ENCODE results near the gene SLC25A14.
A peak's percentile ranks its signal among the peaks of the same experiment; 100 is the strongest.
"Not testable (repeated sequence)": the region's sequence is repeated elsewhere in the genome, so short reads cannot be mapped to it uniquely, and the experiment has no call there.

The SLC25A14 gene, protein sequence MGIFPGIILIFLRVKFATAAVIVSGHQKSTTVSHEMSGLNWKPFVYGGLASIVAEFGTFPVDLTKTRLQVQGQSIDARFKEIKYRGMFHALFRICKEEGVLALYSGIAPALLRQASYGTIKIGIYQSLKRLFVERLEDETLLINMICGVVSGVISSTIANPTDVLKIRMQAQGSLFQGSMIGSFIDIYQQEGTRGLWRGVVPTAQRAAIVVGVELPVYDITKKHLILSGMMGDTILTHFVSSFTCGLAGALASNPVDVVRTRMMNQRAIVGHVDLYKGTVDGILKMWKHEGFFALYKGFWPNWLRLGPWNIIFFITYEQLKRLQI

DNA sequence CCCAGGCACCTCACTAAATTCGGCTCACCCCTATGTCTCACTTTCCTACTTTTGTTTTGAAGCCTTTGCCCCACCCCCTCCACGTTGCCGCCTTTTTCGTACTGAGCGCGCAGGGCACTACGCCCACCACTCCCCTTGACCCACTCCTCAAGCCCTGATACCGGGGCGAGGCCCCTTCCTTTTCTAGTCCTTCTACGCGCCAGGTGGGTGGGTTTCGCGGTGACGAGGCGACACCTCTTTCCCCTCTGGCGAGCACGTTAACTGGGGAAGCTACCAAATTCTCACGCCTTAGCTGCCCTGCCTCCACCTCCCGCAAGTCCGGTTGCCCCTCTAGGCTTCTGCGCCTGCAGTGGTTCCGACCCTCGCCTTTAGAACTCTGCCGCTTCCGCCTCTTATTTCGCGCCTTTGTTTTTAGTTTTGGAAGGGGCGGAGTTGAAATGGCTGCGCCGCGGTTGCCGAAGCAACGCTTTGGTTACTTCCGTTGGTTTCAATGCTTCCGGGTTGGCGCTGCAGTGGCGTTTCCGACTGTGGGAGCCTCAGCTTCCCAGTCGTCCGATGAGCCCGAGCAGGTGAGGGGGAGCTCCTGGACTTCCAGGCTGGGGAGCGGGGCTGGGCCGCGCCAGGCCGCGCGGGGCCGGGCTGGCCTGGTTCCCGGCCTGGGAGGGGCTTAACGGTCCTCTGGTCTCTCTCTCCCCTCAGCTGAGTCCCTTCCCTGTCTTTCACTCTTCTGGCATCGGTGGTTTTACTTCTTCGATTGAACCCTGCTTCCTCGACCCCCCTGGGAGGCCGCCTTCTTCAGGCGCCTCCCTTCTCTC, at the start of gene SLC25A14:
TSS of gene SLC25A14 (plus strand) at position 512 of the 815 bp plus-strand sequence. CDS start 360 bp downstream, outside the sequence.
- DNase-seq: peak; percentile 69

DNA sequence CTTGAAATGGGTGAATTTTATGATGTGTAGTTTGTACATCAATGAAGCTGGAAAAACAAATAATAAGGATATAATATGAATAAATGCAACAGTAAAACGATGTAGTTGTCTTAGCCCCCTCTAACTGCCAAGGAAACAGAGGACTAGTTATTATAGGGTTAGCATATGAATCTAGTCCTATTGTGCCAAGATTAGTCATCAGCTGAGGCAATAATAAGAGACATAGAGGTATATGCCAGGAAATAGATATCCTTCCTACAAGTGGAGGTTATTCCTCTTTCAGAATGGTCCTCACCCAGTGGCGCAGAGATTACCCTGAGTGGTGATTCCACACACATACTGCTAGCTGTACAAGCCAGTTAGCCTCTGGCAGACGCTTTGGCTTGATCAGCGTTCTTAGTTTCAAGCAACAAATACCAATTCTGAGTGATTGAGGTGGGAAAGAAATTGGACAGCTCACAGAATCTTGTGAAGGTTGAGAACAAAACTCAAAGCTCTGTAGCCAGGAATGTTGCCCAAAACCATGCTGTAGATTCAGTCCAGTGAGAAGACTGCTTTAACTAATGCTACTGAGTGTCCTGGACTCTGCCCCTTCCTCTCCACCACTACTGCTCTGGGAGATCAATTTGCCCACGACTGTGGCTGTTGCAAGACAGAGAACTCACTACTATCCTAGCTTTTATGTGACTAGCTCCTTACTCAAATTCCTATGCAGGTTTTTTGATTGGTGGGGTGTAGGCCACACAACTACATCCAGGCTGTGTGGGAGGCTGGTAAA, 44.0 kb upstream of the SLC25A14 start:
- no peak for DNase-seq

DNA sequence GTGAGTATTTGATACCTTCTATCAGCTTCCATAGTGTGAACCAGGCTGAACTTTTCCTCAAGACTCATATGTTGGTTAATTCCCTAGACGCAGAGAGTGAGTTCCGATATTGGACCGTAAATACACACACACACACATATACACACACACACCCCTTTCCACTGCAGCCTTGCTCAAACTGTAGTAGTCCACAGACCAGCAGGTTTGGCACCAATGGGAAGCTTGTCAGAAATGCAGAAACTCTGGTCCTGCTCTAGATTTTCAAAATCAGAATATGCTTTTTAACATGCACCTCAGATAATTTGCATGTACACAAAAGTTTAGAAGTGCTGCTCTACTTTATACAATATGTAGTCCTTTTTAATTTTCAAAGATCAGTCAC, 43.4 kb upstream of the SLC25A14 start:
- DNase-seq: no peak

DNA sequence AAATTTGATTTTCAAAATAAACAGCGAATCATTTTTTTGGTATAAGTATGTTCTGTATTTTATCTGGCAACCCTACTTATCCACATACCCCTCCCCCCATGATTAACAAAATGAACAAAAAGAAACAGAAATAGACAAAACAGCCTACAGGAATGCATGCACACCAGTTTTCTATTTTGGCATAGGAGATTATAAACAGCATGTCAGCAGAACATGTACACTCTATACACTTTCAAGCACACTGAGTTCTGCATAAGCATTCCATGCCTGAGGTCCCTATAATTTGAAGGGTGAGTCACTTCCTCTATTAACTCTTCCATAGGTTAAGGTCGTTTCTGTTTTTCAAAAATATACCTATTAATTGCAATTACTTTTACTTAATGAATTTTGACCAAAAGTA, 43.0 kb upstream of the SLC25A14 start:
- DNase-seq: no peak

DNA sequence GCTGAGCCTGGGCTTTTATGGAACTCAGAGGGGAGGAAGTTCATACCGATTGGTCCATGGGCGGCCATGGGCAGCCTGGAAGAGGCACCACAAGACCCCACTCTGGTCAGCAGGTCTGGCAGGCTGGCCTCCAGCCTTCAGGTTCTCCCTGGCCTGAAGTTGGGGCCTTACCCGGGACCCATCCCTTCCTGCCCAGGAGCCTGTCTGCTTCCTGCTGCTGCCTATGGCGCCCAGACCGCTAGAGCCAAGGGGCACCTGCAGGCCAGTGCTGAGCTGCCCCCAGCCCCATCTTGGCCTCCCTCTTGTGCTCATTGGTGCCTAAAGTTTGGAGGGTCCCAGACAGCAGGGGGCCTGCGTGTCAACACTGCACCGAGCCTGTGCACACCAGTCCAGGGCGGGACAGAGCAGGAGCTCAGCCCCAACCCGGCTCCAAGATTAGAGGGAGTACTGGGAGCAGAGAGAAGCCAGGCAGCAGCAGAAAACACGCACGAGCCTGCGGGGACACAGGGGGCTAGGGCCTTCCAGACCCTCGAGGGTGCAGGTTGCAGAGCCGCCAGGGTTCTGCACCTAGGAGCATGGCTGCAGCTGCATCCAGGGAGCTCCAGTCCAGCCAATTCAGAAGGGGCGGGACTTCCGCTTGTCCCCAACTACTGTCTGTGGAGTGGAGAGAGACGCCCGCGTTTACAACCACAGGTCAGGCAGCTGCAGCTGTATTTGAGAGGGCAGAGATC, 40.3 kb upstream of the SLC25A14 start:
- no peak for DNase-seq

DNA sequence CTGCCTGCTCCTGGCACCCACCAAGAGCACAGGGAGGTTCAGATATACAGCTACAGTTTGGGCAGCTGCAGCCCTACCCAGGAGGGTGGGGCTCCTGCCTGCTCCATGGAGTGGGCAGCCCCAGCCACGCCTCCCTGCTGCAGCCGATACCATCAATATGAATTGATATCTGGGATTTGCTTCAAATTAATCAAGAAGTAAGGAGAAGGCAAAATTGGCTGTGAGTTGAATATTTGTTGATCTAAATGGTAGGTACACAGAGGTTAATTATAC, 39.8 kb upstream of the SLC25A14 start:
- DNase-seq: no peak

DNA sequence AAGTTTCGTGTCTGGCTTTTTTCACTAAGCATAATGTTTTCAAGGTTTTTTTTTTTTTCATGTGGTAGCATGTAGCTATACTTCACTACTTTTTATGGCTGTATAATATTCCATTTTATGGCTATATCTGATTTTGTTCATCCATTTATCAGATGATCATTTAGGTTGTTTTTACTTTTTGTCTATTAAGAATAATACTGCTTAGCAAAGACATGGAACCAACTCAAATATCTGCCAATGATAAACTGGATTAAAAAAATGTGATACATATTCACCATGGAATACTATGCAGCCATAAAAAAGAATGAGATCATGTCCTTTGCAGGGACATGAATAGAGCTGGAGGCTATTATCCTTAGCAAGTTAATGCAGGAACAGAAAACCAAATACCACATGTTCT, 38.3 kb upstream of the SLC25A14 start:
- DNase-seq: no peak

DNA sequence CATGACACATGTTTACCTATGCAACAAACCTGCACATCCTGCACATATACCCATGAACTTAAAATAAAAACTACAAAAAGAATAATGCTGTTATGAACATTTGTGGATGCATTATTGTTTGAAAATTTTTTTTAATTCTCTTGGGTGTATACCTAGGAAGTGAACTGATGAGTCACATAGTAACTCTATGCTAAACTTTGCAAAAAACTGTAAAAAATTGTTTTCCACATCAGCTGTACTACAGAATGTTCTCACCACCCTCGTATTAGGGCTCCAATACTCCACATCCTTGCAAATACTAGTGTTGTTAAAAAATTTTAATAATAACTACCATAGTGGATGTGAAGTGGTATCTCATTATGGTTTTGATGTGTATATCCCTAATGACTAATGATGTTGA, 37.7 kb upstream of the SLC25A14 start:
- no peak for DNase-seq

DNA sequence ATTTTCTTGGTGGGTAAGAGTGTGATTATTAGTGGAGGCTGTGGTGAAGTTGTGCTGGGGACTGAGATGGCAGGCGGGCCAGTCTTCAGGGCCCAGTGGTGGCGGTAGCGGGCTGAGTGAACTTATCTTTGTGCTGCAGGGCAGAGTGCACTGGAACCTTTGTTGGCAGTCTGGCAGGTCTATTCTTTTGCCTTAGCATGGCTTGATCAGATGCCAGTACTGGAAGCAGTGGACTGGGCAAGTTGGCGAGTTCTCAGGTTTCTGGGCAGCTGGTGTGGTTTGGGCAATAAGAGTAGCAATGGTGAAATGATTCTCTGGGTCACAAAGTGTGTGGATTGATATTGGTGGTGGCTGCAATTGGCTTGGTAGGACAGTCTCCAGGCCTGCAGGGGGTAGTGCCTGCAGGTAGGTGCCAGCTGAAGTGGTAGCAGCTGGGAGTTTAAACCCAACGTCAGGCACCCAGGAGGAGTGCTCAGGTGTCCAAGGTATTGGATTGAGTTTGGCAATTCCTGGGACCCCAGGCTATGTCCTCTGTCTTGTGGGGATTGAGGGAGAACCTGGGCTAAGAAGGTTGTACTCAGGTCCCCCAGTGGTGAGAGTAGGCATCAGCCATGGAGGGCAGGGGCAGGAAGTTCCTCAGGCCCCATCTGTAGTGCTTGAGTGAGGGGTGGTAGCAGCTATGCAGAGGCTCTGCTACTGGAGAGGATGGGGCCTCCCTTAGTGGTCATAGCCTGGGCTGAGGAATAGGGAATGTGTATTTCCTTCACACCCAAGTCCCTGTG, 34.9 kb upstream of the SLC25A14 start:
- DNase-seq: no peak

DNA sequence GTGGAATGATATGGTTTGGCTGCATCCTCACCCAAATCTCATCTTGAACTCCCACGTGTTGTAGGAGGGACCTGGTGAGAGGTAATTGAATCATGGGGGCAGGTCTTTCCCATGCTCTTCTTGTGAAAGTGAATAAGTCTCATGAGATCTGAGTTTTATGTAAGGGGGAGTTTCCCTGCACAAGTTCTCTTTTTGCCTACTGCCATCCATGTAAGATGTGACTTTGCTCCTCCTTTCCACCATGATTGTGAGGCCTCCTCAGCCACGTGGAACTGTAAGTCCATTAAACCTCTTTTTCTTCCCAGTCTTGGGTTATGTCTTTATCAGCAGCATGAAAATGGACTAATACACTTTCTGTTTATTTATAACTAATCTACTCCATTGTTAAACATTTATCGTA, 19.8 kb upstream of the SLC25A14 start:
- not testable (repeated sequence) for DNase-seq

DNA sequence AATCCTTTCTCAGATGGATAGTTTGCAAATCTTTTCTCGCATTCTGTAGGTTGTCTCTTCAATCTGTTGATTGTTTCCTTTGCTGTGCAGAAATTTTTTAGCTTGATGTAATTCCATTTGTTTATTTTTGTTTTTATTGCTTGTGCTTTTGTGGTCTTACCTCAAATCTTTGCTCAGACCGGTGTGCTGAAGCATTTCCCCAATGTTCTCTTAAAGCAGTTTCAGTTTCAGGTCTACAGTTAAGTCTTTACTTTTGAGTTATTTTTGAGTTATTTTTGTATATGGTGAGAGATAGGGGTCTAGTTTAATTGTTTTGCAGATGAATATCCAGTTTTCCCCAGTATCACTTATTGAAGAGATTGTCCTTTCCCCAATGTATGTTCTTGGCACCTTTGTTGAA, 18.2 kb upstream of the SLC25A14 start:
- no peak for DNase-seq

DNA sequence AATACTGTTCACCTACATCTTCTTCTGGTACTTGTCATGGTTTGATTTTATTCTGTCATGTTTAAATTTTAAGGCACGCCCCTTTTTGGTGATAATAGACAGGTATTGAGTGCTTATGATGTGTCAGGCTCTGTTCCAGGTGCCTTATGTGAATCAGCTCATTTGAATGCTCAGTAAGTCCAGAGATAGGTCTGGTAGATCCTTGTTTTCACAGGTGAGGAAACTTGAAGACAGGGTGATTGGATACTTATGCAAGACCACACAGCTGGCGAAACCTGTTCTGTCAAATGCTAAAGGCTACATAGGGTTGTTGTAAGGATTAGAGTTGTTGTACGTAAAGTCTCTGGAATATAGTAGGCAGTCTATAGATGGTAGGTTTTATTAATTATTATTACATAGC, 9.6 kb upstream of the SLC25A14 start:
- no peak for DNase-seq

DNA sequence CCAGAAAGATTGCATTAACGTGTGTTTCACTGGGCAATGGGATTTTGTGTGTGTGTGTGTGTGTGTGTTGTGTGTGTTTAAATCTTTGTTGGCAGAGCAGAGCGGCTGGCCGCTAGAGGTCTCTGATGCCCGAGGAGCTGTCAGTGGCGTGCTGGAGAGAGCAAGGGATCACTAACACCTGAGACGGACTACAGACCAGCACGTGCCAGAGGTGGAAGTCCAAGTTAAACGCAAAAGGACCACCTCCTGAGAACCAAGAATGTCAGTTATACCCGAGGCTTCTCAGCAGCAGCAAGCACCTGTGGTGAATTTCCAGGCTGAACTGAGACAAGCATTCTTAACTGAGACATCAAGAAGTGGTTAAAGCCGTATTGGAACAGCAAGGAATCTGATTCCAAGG, 9.0 kb upstream of the SLC25A14 start:
- peak; percentile 29 for DNase-seq

DNA sequence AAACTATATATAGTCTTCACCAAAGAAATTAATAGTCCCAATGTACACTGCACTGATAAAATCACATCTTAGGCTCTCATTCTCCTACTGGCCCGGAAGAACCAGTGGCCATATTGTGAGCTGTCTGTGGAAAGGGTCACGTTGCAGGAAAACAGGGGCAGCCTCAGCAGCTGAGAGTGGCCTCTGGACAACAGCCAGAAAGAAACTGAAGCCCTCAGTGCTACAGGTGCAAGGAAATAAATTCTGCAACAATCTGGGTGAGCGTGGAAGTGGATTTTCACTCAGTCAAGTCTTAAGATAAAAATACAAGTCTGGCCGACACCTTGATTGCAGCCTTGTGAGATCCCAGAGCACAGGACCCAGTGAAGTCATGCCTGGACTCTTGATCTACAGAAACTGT, 3.2 kb upstream of the SLC25A14 start:
- no peak for DNase-seq

DNA sequence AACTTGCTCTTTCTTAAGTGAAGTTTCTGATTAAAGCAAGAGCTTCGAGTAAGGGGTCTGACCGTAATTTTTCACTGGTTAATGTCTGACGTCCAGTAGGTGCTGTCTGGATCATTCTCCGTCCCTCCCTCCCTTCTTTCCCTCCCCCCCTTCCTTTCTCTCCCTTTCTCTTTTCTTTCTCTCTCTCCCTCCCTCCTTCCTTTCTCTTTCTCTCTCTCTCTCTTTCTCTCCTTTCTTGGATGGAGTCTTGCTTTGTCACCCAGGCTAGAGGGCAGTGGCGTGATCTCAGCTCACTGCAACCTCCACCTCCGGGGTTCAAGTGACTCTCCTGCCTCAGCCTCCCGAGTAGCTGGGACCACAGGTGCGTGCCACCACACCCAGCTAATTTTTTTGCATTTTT, 850 bp upstream of the SLC25A14 start:
- DNase-seq: not testable (repeated sequence)

DNA sequence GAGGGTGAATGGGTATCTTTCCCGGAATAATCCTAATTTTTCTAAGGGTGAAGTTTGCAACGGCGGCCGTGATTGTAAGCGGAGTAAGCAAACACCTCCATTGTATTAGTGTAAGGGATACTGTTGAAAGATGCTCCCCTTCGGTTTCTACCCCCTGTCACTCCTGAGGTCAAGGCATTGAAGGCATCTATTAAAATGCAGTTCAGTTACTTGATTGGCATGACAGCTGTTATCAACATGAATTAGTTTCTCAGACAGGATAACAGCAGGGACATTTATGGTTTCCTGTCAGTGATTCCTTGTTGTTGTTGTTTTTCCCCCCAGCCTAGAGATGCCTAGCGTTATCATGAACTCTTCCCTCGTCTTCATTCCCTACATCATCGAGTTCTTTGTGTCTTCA, 552 bp downstream of the SLC25A14 start:
- no peak for DNase-seq

DNA sequence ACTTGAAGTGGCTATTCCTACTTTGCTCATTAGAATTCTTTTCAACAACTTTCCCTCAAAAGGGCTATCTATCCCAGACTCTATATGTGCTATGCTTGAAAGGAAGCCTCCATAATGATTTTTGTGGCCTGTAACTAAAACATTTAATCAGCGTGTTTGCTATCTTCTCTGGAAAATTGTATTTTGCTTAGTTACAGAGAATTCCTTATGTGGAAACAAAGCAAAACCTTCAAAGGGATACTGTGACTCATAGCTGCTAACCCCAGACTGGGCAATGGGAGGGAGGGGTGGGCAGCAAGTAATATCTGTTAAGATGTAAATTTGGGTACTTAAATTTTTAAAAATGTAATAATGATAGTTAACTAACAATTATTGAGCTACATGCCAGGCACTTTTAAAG, 3.7 kb downstream of the SLC25A14 start:
- DNase-seq: no peak

DNA sequence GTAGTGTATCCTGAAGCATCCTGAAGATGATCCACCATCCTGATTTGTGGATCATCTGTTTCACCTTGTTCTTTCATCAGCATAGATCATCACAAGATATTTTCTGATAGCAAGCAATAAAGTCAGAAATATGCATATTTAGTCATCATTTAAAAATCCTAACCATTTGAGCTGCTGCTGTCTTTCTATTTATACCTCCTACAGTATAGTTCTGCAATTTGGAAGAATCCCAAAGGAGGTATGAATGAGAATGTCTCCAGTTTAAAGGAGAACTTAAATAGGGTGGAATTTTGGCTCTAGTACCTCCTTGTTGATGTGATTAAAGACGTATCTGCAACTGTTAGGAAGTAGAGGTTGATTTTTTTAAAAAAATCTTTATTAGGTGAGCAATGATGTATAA, 7.6 kb downstream of the SLC25A14 start:
- no peak for DNase-seq

DNA sequence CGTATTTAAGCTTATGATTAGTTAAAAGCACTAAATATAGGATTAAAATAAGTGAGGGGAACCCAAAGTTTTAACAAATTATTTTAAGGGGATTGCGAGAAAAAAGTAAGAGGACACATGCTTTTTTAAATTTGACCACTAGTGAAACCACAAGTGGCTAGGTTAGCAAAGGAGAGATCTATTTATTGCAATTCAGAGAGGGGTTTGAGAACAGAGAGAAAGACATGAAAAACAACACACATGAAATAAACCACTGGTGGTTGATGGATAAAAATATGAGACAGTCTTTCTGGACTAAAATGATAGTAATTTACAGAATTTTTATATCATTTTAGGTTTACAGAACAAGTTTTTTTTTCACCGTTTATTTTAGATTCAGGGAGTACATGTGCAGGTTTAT, 11.8 kb downstream of the SLC25A14 start:
- no peak for DNase-seq

DNA sequence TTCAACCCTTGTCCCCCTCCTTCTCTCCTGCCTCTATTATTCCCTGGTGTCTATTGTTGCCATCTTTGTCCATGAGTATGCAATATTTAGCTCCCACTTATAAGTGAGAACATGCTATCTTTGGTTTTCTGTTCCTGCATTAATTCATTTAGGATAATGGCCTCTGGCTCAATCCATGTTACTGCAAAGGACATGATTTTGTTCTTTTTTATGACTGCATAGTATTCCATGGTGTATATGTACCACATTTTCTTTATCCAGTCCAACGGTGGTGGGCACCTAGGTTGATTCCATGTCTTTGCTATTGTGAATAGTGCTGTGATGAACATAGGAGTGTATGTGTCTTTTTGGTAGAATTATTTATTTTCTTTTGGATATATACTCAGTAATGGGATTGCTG, 12.3 kb downstream of the SLC25A14 start:
- not testable (repeated sequence) for DNase-seq

DNA sequence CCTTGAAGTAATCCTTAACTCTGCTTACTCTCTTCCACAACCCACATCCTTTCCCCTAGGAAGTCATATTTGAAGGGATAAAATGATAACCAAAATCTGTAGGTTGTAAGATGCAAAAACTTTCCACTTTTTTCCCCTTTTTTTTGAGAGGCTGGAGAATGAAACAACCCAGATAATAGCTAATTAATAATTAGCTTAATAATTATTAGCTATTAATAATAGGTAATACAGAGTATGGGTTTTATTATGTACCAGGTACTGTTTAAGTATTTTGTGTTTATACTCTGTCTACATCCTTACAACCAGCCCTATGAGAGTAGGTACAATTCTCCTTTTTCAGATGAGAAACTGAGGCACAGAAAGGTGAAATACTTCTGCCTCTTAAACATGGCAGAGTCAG, 36.4 kb downstream of the SLC25A14 start:
- DNase-seq: no peak

DNA sequence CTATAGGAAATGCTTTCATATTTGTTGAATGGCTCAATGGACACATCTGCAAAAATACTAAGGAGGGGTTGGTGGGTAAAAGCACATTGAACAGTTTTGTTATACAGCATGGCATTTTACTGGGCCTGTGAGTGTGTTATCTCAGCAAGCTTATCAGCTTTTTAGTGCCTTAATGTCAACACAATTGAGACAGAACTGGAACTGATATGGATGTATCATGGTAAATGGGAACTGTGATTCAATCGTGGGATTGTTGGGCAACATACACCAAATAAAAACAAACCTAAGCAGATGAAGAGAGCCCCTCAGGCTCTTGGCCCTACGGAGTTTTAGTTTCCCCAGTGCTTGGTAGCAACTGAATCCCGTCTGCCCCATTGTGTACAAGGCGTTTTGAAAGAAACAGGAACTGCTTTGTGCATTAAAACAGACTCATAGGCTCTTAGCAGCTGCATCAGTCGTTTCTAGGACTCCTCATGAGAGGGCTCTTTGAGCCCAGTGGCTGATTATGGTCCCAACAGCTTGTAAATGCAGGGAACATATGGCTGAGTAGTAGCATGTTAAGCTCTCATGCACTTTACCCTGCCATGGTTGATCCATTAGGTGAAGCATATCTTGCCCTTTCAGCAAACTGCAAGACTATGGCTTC, 38.4 kb downstream of the SLC25A14 start:
- DNase-seq: no peak

Measured in stimulated activated CD4-positive, alpha-beta T cell treated with anti-CD3 and anti-CD28 coated beads, Interleukin-1b, Interleukin-23, amount 100 ng/mL, for 48 hours (primary cell).